HG03378 (cell line): Measurements from ENCODE around the gene ANKS1B.
A peak's percentile ranks its signal among the peaks of the same experiment; 100 is the strongest.
"Not testable (repeated sequence)": the region's sequence is repeated elsewhere in the genome, so short reads cannot be mapped to it uniquely, and the experiment has no call there.

ENCODE experiments used
- ATAC-seq: cut with Tn5 transposase; IDR thresholded peaks from one replicate; pipeline ENCODE4 v1.9.1; 2021; ENCODE audit warnings: mild to moderate bottlenecking, moderate library complexity; ENCODE audit not compliant: unreplicated experiment

The ANKS1B gene

DNA sequence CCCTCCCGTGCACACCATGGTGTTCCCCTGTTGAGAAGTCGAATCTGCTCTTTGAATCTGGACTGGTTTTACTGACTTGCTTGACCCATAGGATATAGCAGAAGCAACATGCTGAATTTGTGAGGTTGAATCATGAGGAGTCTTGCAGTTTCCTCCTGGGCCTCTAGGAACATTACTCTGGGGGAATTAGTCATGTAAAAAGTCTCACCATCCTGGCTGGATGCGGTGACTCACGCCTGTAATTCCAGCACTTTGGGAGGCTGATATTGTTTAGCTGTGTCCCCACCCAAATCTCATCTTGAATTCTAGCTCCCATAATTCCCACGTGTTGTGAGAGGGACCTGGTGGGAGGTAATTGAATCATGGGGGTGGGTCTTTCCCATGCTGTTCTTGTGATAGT, 1228.9 kb downstream of the ANKS1B start:
- ATAC-seq, result not testable (repeated sequence)

DNA sequence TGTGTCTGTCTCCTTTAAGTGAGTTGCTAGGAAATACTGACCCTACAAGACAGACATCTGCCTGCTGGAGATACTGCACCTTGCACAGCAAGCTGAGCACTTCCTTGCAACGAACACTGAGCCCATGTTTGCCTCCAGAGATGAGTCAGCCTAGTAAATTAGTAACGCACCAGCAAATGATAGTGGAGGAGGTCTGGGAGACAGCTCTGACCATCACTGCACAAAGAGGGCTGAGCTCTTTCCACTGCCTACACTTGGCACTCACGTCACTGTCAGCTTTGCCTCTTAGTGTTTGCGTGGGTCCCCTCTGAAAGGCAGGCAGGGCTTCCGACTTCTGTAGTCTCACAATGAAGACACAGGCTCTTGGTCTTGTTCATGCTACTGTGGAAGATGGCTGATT, 1230.6 kb downstream of the ANKS1B start:
- ATAC-seq, result peak; percentile 100

- no peak for ATAC-seq
Observed at GRCh38 chr12:98752726-98753125, 1232.0 kb downstream of the ANKS1B start.

GRCh38 chr12:98751580-98752115, 1233.1 kb downstream of the ANKS1B start:
- no peak for ATAC-seq

DNA sequence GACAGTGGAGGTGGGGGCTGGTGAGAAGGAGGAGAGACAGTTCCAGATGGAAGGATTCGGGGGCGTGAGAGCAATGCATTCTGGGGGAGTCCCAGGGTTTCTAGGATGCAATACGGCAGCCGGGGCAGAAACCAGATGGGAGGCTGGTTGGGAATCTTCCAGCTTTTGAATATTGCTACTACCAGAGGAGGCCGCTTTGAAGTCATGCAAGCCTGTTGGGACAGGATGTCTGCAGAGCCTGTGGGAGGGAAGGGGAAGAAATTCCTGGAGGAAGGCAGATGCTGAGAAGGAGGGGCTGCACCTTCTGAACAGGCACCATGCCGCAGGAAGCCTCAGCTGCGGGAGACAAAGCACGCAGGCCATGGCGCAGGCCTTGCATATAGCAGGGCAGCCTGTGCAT, 1234.2 kb downstream of the ANKS1B start:
- no peak for ATAC-seq

- ATAC-seq, result no peak
Observed at GRCh38 chr12:98748463-98748862, 1236.3 kb downstream of the ANKS1B start.

GRCh38 chr12:98745578-98746391, 1239.0 kb downstream of the ANKS1B start:
- ATAC-seq, result peak; percentile 51

GRCh38 chr12:98744680-98745079, 1240.1 kb downstream of the ANKS1B start:
- no peak for ATAC-seq

- ATAC-seq, result peak; percentile 63
Observed at GRCh38 chr12:98743362-98743953, 1241.3 kb downstream of the ANKS1B start.

DNA sequence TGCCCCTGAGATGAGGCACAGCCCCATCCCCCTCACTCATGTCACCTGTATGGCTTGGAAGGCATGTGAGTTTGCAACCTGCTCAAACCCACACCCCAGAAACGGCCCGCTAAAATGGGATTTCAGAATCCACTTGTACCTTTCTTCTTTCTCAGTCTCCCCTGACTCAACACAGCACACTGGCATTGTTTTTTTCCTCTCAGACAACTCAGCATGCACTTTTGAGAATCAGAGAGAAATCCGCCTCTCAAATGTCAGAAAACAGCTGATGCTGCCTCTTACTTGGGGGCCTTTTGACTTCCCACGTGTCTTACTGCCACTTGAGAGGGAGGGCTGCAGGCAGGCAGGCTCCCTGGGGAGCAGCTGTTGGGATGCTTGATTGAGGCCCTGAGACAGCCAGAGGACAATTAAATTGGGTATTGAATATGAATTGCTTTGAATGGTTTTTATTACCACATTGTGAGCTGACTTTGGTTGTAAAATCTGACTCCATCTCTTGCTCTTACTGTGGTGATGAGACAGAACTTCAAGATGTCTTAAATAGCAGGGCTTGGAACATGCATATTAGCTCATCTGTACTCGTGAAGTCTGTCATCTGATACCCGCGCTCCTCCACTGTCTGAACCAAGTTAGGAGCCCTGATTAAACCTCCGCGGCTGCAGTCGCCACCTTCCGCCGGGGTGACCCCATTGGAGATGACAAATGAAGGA, 1243.0 kb downstream of the ANKS1B start:
- no peak for ATAC-seq

DNA sequence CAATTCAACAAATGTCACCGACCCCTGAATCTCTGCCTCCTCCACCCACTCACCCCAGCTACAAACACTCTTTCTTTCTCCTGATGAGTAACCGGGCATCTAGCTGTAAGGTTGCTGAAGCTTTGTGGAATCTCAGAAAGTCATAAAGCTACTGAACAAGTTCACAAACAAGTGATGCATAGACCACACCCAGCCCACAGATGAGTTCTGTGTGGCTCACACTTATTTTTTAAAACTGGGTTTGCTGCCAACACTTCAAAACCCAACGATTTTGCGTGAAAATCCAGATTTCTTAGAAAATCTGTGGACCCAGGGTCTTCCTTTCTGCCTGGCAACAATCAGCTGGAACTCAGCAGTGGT, 1243.6 kb downstream of the ANKS1B start:
- ATAC-seq, result no peak

DNA sequence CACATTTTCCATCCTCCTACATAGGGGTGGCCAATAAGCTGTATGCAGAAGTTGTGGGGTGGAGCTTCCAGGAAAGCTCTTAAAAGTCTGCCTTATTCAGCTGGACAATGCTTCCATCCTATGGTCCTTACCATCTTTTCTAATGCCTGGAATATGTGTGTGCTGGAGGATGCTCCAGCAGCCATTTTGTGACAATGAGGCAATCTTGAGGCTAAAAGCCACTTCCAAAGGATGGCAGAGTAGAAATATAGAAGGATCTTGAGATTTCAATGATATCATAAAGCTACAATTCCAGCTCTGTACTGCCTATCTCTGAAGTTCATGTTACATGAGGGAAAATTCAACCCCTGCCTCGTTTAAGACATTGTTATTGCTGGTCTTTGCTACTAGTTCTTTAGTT, 1244.0 kb downstream of the ANKS1B start:
- ATAC-seq, result no peak

DNA sequence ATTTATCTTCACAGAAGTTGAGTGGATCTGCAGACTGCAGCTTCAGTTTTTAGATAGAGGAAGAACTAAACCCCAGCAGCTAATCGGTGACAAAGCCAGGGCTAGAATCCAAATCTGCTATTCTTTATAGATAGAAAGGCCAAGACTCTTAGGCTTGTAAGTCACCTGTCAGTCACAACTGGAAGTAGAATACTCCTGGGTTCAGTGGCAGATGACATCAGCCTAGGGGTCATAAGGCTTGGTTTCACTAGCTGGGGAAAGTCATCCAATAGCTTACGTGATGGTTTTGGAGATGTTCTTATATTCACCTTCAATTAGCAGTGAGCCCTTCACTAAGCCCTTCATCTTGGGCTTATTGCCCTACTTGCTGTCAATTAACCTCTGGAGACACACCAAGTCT, 1246.2 kb downstream of the ANKS1B start:
- ATAC-seq, result no peak

GRCh38 chr12:98738002-98738401, 1246.7 kb downstream of the ANKS1B start:
- ATAC-seq, result no peak

DNA sequence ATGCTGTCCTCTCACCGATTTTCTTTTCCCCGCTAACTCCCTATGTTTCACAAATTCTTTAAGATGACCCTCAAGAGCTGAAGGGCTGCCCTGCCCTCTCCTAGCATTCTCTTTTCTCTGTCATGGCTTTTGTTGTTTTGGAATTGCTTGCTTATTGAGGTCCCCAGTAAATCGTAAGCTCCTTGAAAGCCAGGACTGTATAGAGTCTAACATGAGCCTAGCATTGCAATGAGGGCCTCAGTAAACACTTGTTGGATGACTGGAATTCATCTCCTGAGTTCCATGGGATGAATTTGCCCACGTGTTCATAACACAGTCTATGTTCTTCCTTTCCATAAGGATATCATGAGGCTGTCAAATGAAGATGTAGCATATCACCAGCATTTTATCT, 1247.4 kb downstream of the ANKS1B start:
- no peak for ATAC-seq

- no peak for ATAC-seq
Observed at GRCh38 chr12:98736352-98737321, 1248.1 kb downstream of the ANKS1B start.

DNA sequence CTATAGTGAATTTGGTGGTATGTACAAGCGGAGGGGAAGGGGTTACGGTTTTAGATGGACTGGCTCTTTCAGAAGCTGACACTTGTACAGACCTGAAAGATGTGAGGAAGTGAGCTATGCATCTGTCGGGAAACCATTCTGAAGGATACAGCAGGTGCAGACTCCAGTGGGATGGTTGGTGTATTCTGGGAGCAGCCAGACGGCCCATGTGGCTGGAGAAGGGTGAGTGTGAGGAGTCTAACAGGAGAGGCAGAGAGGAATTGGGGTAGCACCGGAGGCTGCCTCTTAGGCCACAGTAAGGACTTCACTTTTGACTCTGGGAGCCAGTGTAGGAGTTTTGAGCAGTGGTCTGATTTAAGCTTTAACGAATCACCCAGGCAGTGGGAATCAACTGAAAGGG, 1248.9 kb downstream of the ANKS1B start:
- ATAC-seq, result no peak

GRCh38 chr12:98733667-98734350, 1250.9 kb downstream of the ANKS1B start:
- ATAC-seq, result no peak

- ATAC-seq, result no peak
Observed at GRCh38 chr12:98730412-98730811, 1254.3 kb downstream of the ANKS1B start.

GRCh38 chr12:98727196-98727595, 1257.5 kb downstream of the ANKS1B start:
- ATAC-seq, result no peak
